NCI-H82 treated with DMSO at 0.1 percent for 48 hours (cell line): ENCODE data around the gene COL4A3.
"Not testable (repeated sequence)": the region's sequence is repeated elsewhere in the genome, so short reads cannot be mapped to it uniquely, and the experiment has no call there.

Experiments used
- DNase-seq: peaks from one replicate; lab custom pipeline; 2025; ENCODE audit not compliant: unreplicated experiment; lab: John Stamatoyannopoulos, UW

COL4A3 gene

GRCh38 chr2:227154986-227155774 lies 9.2 kb upstream of the COL4A3 start:
- DNase-seq = no peak

GRCh38 chr2:227160164-227160563 lies 4.3 kb upstream of the COL4A3 start:
- DNase-seq = no peak

- DNase-seq = no peak
Measured at GRCh38 chr2:227161947-227162346, 2.5 kb upstream of the COL4A3 start.

GRCh38 chr2:227163485-227163997 lies 883 bp upstream of the COL4A3 start:
- DNase-seq = no peak

- no peak for DNase-seq
Measured at GRCh38 chr2:227164763-227165291, 403 bp downstream of the COL4A3 start.

GRCh38 chr2:227171779-227172178 lies 7.4 kb downstream of the COL4A3 start:
- DNase-seq = not testable (repeated sequence)

- DNase-seq = no peak
Measured at GRCh38 chr2:227177592-227178336, 13.3 kb downstream of the COL4A3 start.

- DNase-seq = no peak
Measured at GRCh38 chr2:227179988-227180685, 15.7 kb downstream of the COL4A3 start.

- no peak for DNase-seq
Measured at GRCh38 chr2:227180770-227181169, 16.3 kb downstream of the COL4A3 start.

- DNase-seq = no peak
Measured at GRCh38 chr2:227182765-227183164, 18.3 kb downstream of the COL4A3 start.

GRCh38 chr2:227183657-227184367 lies 19.4 kb downstream of the COL4A3 start:
- DNase-seq = no peak

- no peak for DNase-seq
Measured at GRCh38 chr2:227185615-227186232, 21.3 kb downstream of the COL4A3 start.

- DNase-seq = no peak
Measured at GRCh38 chr2:227186751-227187150, 22.3 kb downstream of the COL4A3 start.

- no peak for DNase-seq
Measured at GRCh38 chr2:227188292-227188691, 23.9 kb downstream of the COL4A3 start.

GRCh38 chr2:227191367-227191766 lies 26.9 kb downstream of the COL4A3 start:
- DNase-seq = peak; percentile 19

GRCh38 chr2:227192491-227192890 lies 28.1 kb downstream of the COL4A3 start:
- DNase-seq = no peak

- DNase-seq = no peak
Measured at GRCh38 chr2:227194219-227194618, 29.8 kb downstream of the COL4A3 start.

- peak; percentile 71 for DNase-seq
Measured at GRCh38 chr2:227198866-227199265, 34.4 kb downstream of the COL4A3 start.

GRCh38 chr2:227201771-227202170 lies 37.3 kb downstream of the COL4A3 start:
- no peak for DNase-seq

- DNase-seq = peak; percentile 77
Measured at GRCh38 chr2:227204452-227204851, 40.0 kb downstream of the COL4A3 start.
